Heart left ventricle (tissue), 16 donors: ENCODE results near the gene CD48. TPM values are rescaled to one million over a fixed set of nuclear protein-coding genes. Genes with fewer than 3 reads are reported as not detected.

Source experiments
- ATAC-seq, 4 donors: fragments of 200-7000 bp; cut with Tn5 transposase; one replicate each; pipeline ENCODE4 v1.9.1; 2020 to 2022; ENCODE audit warnings: moderate library complexity in 4 of 4, mild to moderate bottlenecking in 3 of 4, moderate number of reproducible peaks in 1 of 4
- DNase-seq, 5 donors: peaks; one replicate each; pipeline ENCODE4 v3.0.0-alpha.2; 2020
- H3K27ac ChIP-seq, 12 donors: fragments of 200-600 bp; sonication (generic) in 4 of 12; one replicate each; pipeline versions ENCODE4 v1.5.0 to v1.8.0; 2016 to 2022; ENCODE audit warnings: mild to moderate bottlenecking in 2 of 12
- H3K27me3 ChIP-seq, 9 donors: fragments of 200-600 bp; sonication (generic) in 2 of 9; one replicate each; pipeline versions ENCODE4 v1.5.1 to v1.8.0; 2016 to 2022; ENCODE audit warnings: mild to moderate bottlenecking in 3 of 9
- H3K36me3 ChIP-seq, 9 donors: fragments of 200-600 bp; sonication (generic) in 2 of 9; one replicate each; pipeline versions ENCODE4 v1.5.0 to v1.8.0; 2018 to 2022; ENCODE audit warnings: mild to moderate bottlenecking in 2 of 9
- H3K4me1 ChIP-seq, 12 donors: fragments of 200-600 bp; sonication (generic) in 4 of 12; one replicate each; pipeline versions ENCODE4 v1.5.0 to v1.8.0; 2016 to 2022; ENCODE audit warnings: mild to moderate bottlenecking in 3 of 12
- H3K4me3 ChIP-seq, 12 donors: fragments of 200-600 bp; sonication (generic) in 4 of 12; one replicate each; pipeline versions ENCODE4 v1.5.0 to v1.8.0; 2017 to 2022; ENCODE audit warnings: mild to moderate bottlenecking in 9 of 12, moderate library complexity in 4 of 12
- H3K9me3 ChIP-seq, 12 donors: fragments of 200-600 bp; sonication (generic) in 4 of 12; one replicate each; pipeline versions ENCODE4 v1.5.0 to v1.8.0; 2016 to 2022; ENCODE audit warnings: mild to moderate bottlenecking in 1 of 12
- CTCF ChIP-seq, 12 donors: fragments of 200-600 bp; sonication (generic) in 4 of 12; IDR thresholded peaks; one replicate each; pipeline versions ENCODE4 v1.5.0 to v1.8.0; 2018 to 2022; ENCODE audit warnings: antibody characterized with exemption in 12 of 12, mild to moderate bottlenecking in 5 of 12
- POLR2A ChIP-seq, 2 donors: fragments of 450-650 bp; IDR thresholded peaks; one replicate each; pipeline ENCODE4 v1.6.1; 2017; ENCODE audit warnings: antibody characterized with exemption in 2 of 2, mild to moderate bottlenecking in 2 of 2, moderate library complexity in 2 of 2
- WGBS, 4 donors: extraction: QIAGEN DNeasy Blood & Tissue Kit in 2 of 4; methylation state at CpG; one replicate each; pipeline versions ENCODE4 v1.1.5 to v1.1.7; 2013 to 2018; 5-methylcytosine and 5-hydroxymethylcytosine counted together
- intact Hi-C, 10 donors: fragments of 100-400 bp; cut with DNase I; formaldehyde crosslinking; loops; one replicate each; pipeline versions ENCODE4 v1.11.1 to v1.14.2; 2022
- polyA plus RNA-seq, 2 donors: library from polyadenylated mRNA; stranded (reverse); fragments of 200-250 nt; gene quantifications; one replicate each; pipeline ENCODE4 v1.2.3, GENCODE V29; 2013
- total RNA-seq, 9 donors: library from RNA; depleted of rRNA in 2 of 9; stranded (reverse); fragments of >200 nt in 2 of 9; fragmentation: NEBNext Ultra II Directional in 3 of 9; extraction: Animal tissue kit (Norgen Biotek cat#: 25700) in 3 of 9; gene quantifications; one replicate each; pipeline versions ENCODE4 v1.1.0 to v1.2.4, GENCODE V29; 2016 to 2023
- donor health status: ischemic (EF 13 %, LVEDD 7.1; RV severe dilation, severe dysfunction).
- donor health status: healthy with polysubstance abuse.
- donor health status: DM: no; HTN: yes; CAD: no.
- donor health status: DM: no; HTN: no; CAD: no.
- donor health status: ischemic (EF 25% LVEDD 6.9; RV normal size, moderate dysfunction).
- donor health status: ischemic (EF 25% LVEDD 5.7; RV mildly dilated, moderate dysfunction).
- donor health status: healthy.
- donor health status: DM: yes; HTN: yes; CAD: no.
- donor health status: ischemic (EF 35%, LVEDD 5.7; RV mildly dilated, moderate dysfunction).
- donor health status: nonischemic (EF 11% LVEDD 7.7; RV severe dilation, severe dysfunction).
- donor health status: DM: yes; HTN: yes; CAD: no.
- donor health status: PGD.
- donor health status: ischemic (EF 29% LVEDD 5.4; RV normal size, mild dysfunction).
- donor health status: nonischemic (EF 23%, LVEDD 6.1; RV moderate dilation, normal function).

The CD48 gene
- total and polyA plus RNA-seq, 11 donors: 0.49 to 31.6 (median 0.71) TPM

- intact Hi-C loops: loop anchor here in 5 of 10 donors (10.0 kb wide), 4 partner anchors 152 to 472 kb away; partner anchors contain the start of gene ITLN2 (in 1 of the 5)
- 52 to 60% (median 58%) methylated on average over 6 of the region's 6 CpGs for WGBS, 4 donors
- Histone ChIP-seq H3K4me1 (peaks cover 0 to 46% (median 0%) of the 10 kb centered on the region in 12 donors), H3K9me3 (peaks cover 0 to 13% (median 4%) of the 10 kb centered on the region in 12 donors), H3K36me3 (peaks cover 0 to 5% (median 0%) of the 10 kb centered on the region in 9 donors), H3K27me3 (peaks cover 0 to 11% (median 0%) of the 10 kb centered on the region in 9 donors), H3K27ac (peak overlapping the region in 1 of 12 donors; percentile 50), H3K4me3 (peak overlapping the region in 1 of 12 donors; percentile 29)
- DNase-seq (no peak), ATAC-seq (no peak)
- TF ChIP-seq CTCF (IDR thresholded peaks at IDR 0.05) (no peak), POLR2A (IDR thresholded peaks at IDR 0.05) (no peak)
These were observed 38.6 kb downstream of the CD48 start for GRCh38 chr1:160672789-160673695.

- Histone ChIP-seq H3K4me1 (peaks cover 0 to 56% (median 0%) of the 10 kb centered on the region in 12 donors), H3K36me3 (no peaks in the 10 kb centered on the region), H3K27ac (peak overlapping the region in 1 of 12 donors; percentile 50), H3K27me3 (peaks cover 0 to 11% (median 0%) of the 10 kb centered on the region in 9 donors), H3K4me3 (no peak overlapping the region), H3K9me3 (peaks cover 0 to 13% (median 4%) of the 10 kb centered on the region in 12 donors)
- ATAC-seq: no peak
- WGBS, 4 donors: 54 to 68% (median 60%) methylated on average over 3 of the region's 3 CpGs
- no peak for DNase-seq
- TF ChIP-seq POLR2A (IDR thresholded peaks at IDR 0.05) (no peak), CTCF (IDR thresholded peaks at IDR 0.05) (no peak)
- intact Hi-C loops: loop anchor here in 5 of 10 donors (10.0 kb wide), 4 partner anchors 153 to 473 kb away; partner anchors contain the start of gene ITLN2 (in 1 of the 5)
These were observed 39.8 kb downstream of the CD48 start for GRCh38 chr1:160671603-160672517.

GRCh38 chr1:160670701-160671100, 40.9 kb downstream of the CD48 start:
- Histone ChIP-seq H3K4me1 (peaks cover 0 to 64% (median 4%) of the 10 kb centered on the region in 12 donors), H3K4me3 (no peak overlapping the region), H3K36me3 (no peaks in the 10 kb centered on the region), H3K27ac (no peak overlapping the region), H3K27me3 (peaks cover 0 to 11% (median 0%) of the 10 kb centered on the region in 9 donors), H3K9me3 (peaks cover 0 to 13% (median 4%) of the 10 kb centered on the region in 12 donors)
- DNase-seq (no peak), ATAC-seq (no peak)
- 71 to 83% (median 77%) methylated on average over 4 of the region's 4 CpGs for WGBS, 4 donors
- no peak for TF ChIP-seq POLR2A (IDR thresholded peaks at IDR 0.05)
- TF ChIP-seq CTCF (IDR thresholded peaks at IDR 0.05): no peak
- intact Hi-C loops: loop anchor here in 5 of 10 donors (10.0 kb wide), 4 partner anchors 154 to 474 kb away; partner anchors contain the start of gene ITLN2 (in 1 of the 5)
